NCI-H446 (cell line): ENCODE results near the gene CNIH3.

Source experiments
- DNase-seq, 2 experiments: peaks; one replicate each; lab custom pipeline; 2025; lab: John Stamatoyannopoulos, UW

The CNIH3 gene

GRCh38 chr1:224774378-224774777, 158.3 kb downstream of the CNIH3 start:
- no peak for DNase-seq

DNA sequence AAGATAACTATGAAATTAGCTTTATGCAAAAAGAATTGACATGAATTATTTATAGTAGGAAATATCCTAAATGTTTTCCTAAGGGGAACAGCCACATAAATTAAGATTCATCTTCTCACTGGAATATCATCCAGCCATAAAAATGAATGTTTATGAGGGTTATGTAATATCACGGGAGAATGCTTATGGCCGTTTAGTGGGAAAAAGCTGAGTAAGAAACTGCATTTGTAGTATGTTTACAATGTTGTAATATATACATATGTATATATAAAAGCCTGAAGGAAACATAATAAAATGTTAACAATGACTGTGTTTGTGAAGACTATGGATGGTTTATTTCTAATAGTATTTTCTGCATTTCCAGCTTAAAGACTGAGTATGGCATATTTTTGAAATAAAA, 161.1 kb downstream of the CNIH3 start:
- no peak for DNase-seq

GRCh38 chr1:224779536-224779935, 163.4 kb downstream of the CNIH3 start:
- DNase-seq, result no peak

GRCh38 chr1:224780736-224781135, 164.6 kb downstream of the CNIH3 start:
- DNase-seq, result no peak

DNA sequence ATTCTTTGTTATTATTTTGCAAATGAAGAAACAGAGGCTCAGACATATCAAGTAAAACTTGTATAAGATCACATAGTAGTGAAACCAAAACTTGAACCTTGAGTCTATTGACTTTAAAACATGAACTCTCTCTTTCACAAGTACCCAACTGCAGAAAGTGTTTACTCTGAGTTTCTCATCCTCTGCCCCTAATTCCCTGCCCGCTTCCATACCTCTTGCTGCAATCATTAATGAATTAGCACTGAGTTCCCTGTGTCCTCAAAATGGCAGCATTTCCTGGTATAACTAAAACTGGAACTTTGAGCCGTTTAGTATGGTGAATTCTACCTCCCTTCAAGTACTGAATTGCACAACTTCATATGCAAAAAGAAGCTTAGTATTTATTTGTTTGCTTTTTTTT, 165.7 kb downstream of the CNIH3 start:
- DNase-seq, result no peak

GRCh38 chr1:224782281-224783000, 166.3 kb downstream of the CNIH3 start:
- no peak for DNase-seq

GRCh38 chr1:224783006-224783651, 167.0 kb downstream of the CNIH3 start:
- DNase-seq, result no peak

- DNase-seq, result no peak
Measured at GRCh38 chr1:224784265-224785039, 168.3 kb downstream of the CNIH3 start.

DNA sequence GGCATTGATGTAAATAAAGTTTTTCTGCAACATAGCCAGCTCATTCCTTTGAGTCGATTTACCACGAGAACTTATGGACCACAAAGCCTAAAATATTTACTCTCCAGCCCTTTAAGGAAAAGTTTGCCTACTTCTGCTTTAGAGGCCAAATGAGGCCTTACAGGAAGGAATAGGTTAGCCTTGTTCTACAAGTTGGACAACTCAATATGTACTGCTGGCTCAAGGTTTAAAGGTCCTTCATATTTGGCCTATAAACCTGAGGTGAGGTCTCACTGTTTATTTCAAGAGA, 168.9 kb downstream of the CNIH3 start:
- no peak for DNase-seq

DNA sequence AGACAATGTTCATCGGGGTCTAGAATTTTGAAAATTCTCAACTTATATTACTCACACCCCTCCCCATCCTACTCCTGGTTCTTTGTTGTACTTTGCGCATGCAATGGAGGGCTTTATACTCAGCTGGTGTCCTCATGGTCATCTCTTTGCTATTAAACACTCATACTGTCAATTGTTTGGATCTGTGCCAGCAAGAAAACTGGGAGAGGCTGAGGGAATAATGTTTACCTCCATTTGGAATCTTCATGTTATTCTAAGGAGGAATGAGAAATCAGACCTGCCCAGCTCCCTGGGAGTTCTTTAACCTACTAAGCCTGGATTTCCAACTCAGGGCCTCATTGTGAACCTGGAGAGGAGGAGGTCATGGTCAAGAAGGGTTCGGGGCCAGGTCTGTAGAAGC, 169.5 kb downstream of the CNIH3 start:
- no peak for DNase-seq

DNA sequence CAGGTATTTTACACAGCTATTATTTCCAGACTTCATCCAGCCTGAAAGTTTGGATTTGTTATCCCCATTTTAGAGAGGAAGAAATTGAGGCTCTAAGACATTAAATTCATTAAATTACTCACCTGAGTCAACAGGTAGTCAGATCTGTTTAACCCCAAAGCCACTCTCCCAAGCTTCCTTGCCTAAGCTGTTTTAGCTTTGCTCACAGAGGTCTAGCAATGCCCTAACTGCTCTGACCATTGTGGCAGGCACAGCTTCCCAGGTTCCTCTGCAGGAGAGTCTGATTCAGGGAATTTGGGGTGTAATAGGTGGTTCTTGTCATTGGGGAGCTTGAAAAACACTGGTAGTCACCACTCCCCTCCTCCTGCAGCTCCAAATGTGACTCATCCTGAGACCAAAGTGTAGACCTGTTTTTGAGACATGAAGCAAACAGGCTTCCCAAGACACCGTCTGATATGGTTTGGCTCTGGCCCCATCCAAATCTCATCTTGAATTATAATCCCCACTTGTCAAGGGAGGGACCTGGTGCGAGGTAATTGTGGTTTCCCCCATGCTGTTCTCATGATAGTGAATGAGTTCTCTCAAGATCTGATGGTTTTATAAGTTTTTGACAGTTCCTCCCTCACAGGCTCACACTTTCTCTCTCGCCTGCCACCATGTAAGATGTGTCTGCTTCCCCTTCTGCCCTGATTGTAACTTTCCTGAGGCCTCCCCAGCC, 170.6 kb downstream of the CNIH3 start:
- DNase-seq, result no peak

DNA sequence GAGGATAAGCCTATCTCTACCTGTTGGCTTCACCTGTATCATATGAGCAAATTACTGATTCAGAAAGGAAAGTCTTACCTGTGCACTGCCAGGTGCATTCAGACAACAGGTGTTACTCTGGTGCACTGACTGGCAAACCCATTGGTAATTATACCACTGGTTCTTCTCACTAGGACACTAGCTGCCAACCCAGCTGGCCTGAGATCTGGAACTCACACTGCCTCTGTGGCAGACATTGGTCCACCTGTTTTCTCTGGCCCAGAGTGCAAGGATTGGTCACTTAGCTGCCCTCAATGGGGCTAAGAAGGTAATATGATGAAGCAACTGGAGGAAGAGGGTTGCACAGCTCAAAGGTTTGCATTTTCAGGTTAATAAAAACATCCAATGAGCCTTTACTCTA, 173.2 kb downstream of the CNIH3 start:
- no peak for DNase-seq
